Liver (tissue), 3 donors: Measurements from ENCODE around the gene KIF26B.

ENCODE experiments used
- GABPA ChIP-seq, 2 donors: IDR thresholded peaks in 1 of 2; conservative IDR thresholded peaks in 1 of 2; 2 replicates each; pipeline ENCODE4 v1.6.1; 2016; ENCODE audit warnings: antibody characterized with exemption in 2 of 2, mild to moderate bottlenecking in 1 of 2, moderate library complexity in 1 of 2
- HNF4A ChIP-seq, 2 donors: conservative IDR thresholded peaks; 2 replicates each; pipeline ENCODE4 v1.6.1; 2016; ENCODE audit warnings: antibody characterized with exemption in 2 of 2, mild to moderate bottlenecking in 2 of 2
- JUND ChIP-seq, 2 donors: IDR thresholded peaks; 2 replicates each; pipeline ENCODE4 v1.6.1; 2016; ENCODE audit warnings: antibody characterized with exemption in 2 of 2
- MAX ChIP-seq: IDR thresholded peaks from 2 replicates; pipeline ENCODE4 v1.6.1; 2016; ENCODE audit warnings: antibody characterized with exemption
- RAD21 ChIP-seq, 2 donors: IDR thresholded peaks; 2 replicates each; pipeline ENCODE4 v1.6.1; 2016; ENCODE audit warnings: antibody characterized with exemption in 2 of 2, mild to moderate bottlenecking in 2 of 2
- RXRA ChIP-seq, 2 donors: IDR thresholded peaks; 2 replicates each; pipeline ENCODE4 v1.6.1; 2017 to 2018; ENCODE audit warnings: antibody characterized with exemption in 2 of 2, mild to moderate bottlenecking in 1 of 2
- TAF1 ChIP-seq: conservative IDR thresholded peaks from 2 replicates; pipeline ENCODE4 v1.6.1; 2016; ENCODE audit warnings: antibody characterized with exemption, mild to moderate bottlenecking
- YY1 ChIP-seq: IDR thresholded peaks from 2 replicates; pipeline ENCODE4 v1.6.1; 2016; ENCODE audit warnings: antibody characterized with exemption, mild to moderate bottlenecking
- TF ChIP-seq, protein P1 (sequence below): fragments of 150-350 bp; IDR thresholded peaks from 2 replicates; pipeline ENCODE4 v1.5.1; 2017; ENCODE audit warnings: improper control_type of control experiment, low read depth, low read length; ENCODE audit not compliant: missing input control
- TF ChIP-seq, protein P2 (sequence below): IDR thresholded peaks from 2 replicates; pipeline ENCODE4 v1.6.1; 2016; ENCODE audit warnings: antibody characterized with exemption, mild to moderate bottlenecking
- donor health status: healthy.
- donor health status: healthy.

- TF ChIP-seq, protein P1, sequence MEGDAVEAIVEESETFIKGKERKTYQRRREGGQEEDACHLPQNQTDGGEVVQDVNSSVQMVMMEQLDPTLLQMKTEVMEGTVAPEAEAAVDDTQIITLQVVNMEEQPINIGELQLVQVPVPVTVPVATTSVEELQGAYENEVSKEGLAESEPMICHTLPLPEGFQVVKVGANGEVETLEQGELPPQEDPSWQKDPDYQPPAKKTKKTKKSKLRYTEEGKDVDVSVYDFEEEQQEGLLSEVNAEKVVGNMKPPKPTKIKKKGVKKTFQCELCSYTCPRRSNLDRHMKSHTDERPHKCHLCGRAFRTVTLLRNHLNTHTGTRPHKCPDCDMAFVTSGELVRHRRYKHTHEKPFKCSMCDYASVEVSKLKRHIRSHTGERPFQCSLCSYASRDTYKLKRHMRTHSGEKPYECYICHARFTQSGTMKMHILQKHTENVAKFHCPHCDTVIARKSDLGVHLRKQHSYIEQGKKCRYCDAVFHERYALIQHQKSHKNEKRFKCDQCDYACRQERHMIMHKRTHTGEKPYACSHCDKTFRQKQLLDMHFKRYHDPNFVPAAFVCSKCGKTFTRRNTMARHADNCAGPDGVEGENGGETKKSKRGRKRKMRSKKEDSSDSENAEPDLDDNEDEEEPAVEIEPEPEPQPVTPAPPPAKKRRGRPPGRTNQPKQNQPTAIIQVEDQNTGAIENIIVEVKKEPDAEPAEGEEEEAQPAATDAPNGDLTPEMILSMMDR, result no peak
- TF ChIP-seq, protein P2, sequence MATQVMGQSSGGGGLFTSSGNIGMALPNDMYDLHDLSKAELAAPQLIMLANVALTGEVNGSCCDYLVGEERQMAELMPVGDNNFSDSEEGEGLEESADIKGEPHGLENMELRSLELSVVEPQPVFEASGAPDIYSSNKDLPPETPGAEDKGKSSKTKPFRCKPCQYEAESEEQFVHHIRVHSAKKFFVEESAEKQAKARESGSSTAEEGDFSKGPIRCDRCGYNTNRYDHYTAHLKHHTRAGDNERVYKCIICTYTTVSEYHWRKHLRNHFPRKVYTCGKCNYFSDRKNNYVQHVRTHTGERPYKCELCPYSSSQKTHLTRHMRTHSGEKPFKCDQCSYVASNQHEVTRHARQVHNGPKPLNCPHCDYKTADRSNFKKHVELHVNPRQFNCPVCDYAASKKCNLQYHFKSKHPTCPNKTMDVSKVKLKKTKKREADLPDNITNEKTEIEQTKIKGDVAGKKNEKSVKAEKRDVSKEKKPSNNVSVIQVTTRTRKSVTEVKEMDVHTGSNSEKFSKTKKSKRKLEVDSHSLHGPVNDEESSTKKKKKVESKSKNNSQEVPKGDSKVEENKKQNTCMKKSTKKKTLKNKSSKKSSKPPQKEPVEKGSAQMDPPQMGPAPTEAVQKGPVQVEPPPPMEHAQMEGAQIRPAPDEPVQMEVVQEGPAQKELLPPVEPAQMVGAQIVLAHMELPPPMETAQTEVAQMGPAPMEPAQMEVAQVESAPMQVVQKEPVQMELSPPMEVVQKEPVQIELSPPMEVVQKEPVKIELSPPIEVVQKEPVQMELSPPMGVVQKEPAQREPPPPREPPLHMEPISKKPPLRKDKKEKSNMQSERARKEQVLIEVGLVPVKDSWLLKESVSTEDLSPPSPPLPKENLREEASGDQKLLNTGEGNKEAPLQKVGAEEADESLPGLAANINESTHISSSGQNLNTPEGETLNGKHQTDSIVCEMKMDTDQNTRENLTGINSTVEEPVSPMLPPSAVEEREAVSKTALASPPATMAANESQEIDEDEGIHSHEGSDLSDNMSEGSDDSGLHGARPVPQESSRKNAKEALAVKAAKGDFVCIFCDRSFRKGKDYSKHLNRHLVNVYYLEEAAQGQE, result no peak
- TF ChIP-seq GABPA (IDR thresholded peaks at IDR 0.05 in 1 of 2, conservative IDR thresholded peaks at IDR 0.05 in 1 of 2), result no peak
- TF ChIP-seq HNF4A (conservative IDR thresholded peaks at IDR 0.05), result no peak
- TF ChIP-seq MAX, result no peak
- TF ChIP-seq RXRA (IDR thresholded peaks at IDR 0.05), result no peak
- no peak for TF ChIP-seq JUND (IDR thresholded peaks at IDR 0.05)
- TF ChIP-seq YY1, result no peak
- no peak for TF ChIP-seq TAF1
- no peak for TF ChIP-seq RAD21 (IDR thresholded peaks at IDR 0.05)
Observed at GRCh38 chr1:245431706-245432105, 276.9 kb downstream of the KIF26B start.
